IMR-90 (cell line): Measurements from ENCODE around the gene LRRC7. TPM values are rescaled to one million over a fixed set of nuclear protein-coding genes. Genes with fewer than 3 reads are reported as not detected.

ENCODE experiments used
- ATAC-seq: fragments of 200-7000 bp; cut with Tn5 transposase; 2 replicates; pipeline ENCODE4 v1.9.1; 2020; ENCODE audit warnings: low read depth, mild to moderate bottlenecking, moderate library complexity
- BruUV-seq: library from RNA; stranded (reverse); fragments of 400-500 nt; replicated peaks from 2 replicates; lab custom pipeline; 2021; lab: Mats Ljungman, UMichigan
- CTCF ChIA-PET: fragments of 300-600 bp; formaldehyde crosslinking; extraction: SDS; loops from one replicate; lab custom pipeline; 2021; ENCODE audit warnings: antibody characterized with exemption; lab: Yijun Ruan, JAX
- POLR2A ChIA-PET: fragments of 300-600 bp; sonication (Branson Sonifier 250); formaldehyde crosslinking; loops from one replicate; lab custom pipeline; 2022; ENCODE audit warnings: antibody characterized with exemption; ENCODE audit not compliant: unreplicated experiment; lab: Charles Lee
- DNase-seq: peaks from one replicate; pipeline ENCODE4 v3.0.0; 2013
- H2AFZ ChIP-seq: replicated peaks from 2 replicates; pipeline ENCODE3; 2013; ENCODE audit warnings: low read length, mild to moderate bottlenecking; ENCODE audit not compliant: poor library complexity
- H2AK5ac ChIP-seq: 2 replicates; pipeline ENCODE4 v1.6.1; 2013; ENCODE audit warnings: low read depth, low read length, inconsistent platforms
- H2AK9ac ChIP-seq: replicated peaks from 2 replicates; pipeline ENCODE3; 2013; ENCODE audit warnings: mild to moderate bottlenecking, low read depth, low read length, moderate library complexity; ENCODE audit not compliant: poor library complexity
- H2BK120ac ChIP-seq: 2 replicates; pipeline ENCODE4 v1.6.1; 2013; ENCODE audit warnings: low read depth, low read length, inconsistent platforms
- H2BK15ac ChIP-seq: 3 replicates; pipeline ENCODE4 v1.6.1; 2013; ENCODE audit warnings: low read depth, low read length, inconsistent platforms
- H2BK20ac ChIP-seq: 2 replicates; pipeline ENCODE4 v1.6.1; 2013; ENCODE audit warnings: low read depth, mild to moderate bottlenecking, inconsistent platforms, low read length, moderate library complexity
- H2BK5ac ChIP-seq: 2 replicates; pipeline ENCODE4 v1.6.1; 2013; ENCODE audit warnings: mild to moderate bottlenecking, low read depth, low read length, inconsistent platforms; ENCODE audit not compliant: poor library complexity, severe bottlenecking
- H3K14ac ChIP-seq: replicated peaks from 2 replicates; pipeline ENCODE4 v1.6.1; 2013; ENCODE audit warnings: low read depth, low read length, inconsistent platforms
- H3K18ac ChIP-seq: 2 replicates; pipeline ENCODE4 v1.6.1; 2013; ENCODE audit warnings: low read depth, low read length, control low read depth
- H3K23ac ChIP-seq: 2 replicates; pipeline ENCODE4 v1.6.1; 2013; ENCODE audit warnings: low read depth, low read length, inconsistent platforms
- H3K27ac ChIP-seq: 2 replicates; pipeline ENCODE4 v1.5.1; 2013; ENCODE audit warnings: mild to moderate bottlenecking, control low read depth, low read length; ENCODE audit not compliant: insufficient read depth
- H3K27me3 ChIP-seq: 2 replicates; pipeline ENCODE4 v1.6.1; 2013; ENCODE audit warnings: low read length; ENCODE audit not compliant: control insufficient read depth, insufficient read depth
- H3K36me3 ChIP-seq: 2 replicates; pipeline ENCODE4 v1.6.1; 2013; ENCODE audit warnings: low read length, mixed read lengths; ENCODE audit not compliant: control insufficient read depth, insufficient read depth
- H3K4ac ChIP-seq: 2 replicates; pipeline ENCODE4 v1.6.1; 2013; ENCODE audit warnings: low read depth, low read length, inconsistent platforms
- H3K4me1 ChIP-seq: 2 replicates; pipeline ENCODE4 v1.6.1; 2013; ENCODE audit warnings: low read length, mixed read lengths; ENCODE audit not compliant: control insufficient read depth, insufficient read depth
- H3K4me2 ChIP-seq: 2 replicates; pipeline ENCODE4 v1.6.1; 2013; ENCODE audit warnings: low read depth, mild to moderate bottlenecking, control low read depth, low read length, moderate library complexity
- H3K4me3 ChIP-seq: 2 replicates; pipeline ENCODE4 v1.5.1; 2013; ENCODE audit warnings: low read depth, mild to moderate bottlenecking, control low read depth, low read length, moderate library complexity; ENCODE audit not compliant: insufficient read depth
- H3K56ac ChIP-seq: 2 replicates; pipeline ENCODE4 v1.6.1; 2013; ENCODE audit warnings: low read length, inconsistent platforms; ENCODE audit not compliant: insufficient read depth; ENCODE audit errors: extremely low read depth
- H3K79me1 ChIP-seq, 2 experiments: 2 replicates each; pipeline ENCODE4 v1.6.1; 2013; ENCODE audit warnings: low read length in 2 of 2, inconsistent platforms in 1 of 2, low read depth in 1 of 2
- H3K9ac ChIP-seq: 2 replicates; pipeline ENCODE4 v1.6.1; 2013; ENCODE audit warnings: low read depth, low read length, control low read depth
- H3K9me1 ChIP-seq: 2 replicates; pipeline ENCODE4 v1.6.1; 2013; ENCODE audit warnings: low read length, inconsistent platforms; ENCODE audit not compliant: insufficient read depth
- H3K9me3 ChIP-seq: 2 replicates; pipeline ENCODE4 v1.6.1; 2013; ENCODE audit warnings: low read length; ENCODE audit not compliant: control insufficient read depth, insufficient read depth
- H4K20me1 ChIP-seq: 2 replicates; pipeline ENCODE4 v1.6.1; 2013; ENCODE audit warnings: low read length, inconsistent platforms; ENCODE audit not compliant: insufficient read depth
- H4K5ac ChIP-seq: 2 replicates; pipeline ENCODE4 v1.6.1; 2013; ENCODE audit warnings: mild to moderate bottlenecking, low read depth, low read length, control low read depth
- H4K8ac ChIP-seq, 2 experiments: 2 replicates each; pipeline ENCODE4 v1.6.1; 2013; ENCODE audit warnings: low read depth in 2 of 2, low read length in 2 of 2, control low read depth in 1 of 2, inconsistent platforms in 1 of 2
- H4K91ac ChIP-seq: 2 replicates; pipeline ENCODE4 v1.6.1; 2013; ENCODE audit warnings: low read depth, low read length, inconsistent platforms; ENCODE audit not compliant: insufficient read depth
- BHLHE40 ChIP-seq: fragments of 150-350 bp; IDR thresholded peaks from 2 replicates; pipeline ENCODE4 v1.6.1; 2016; ENCODE audit warnings: mild to moderate bottlenecking, low read depth, low read length
- CEBPB ChIP-seq: IDR thresholded peaks from 2 replicates; pipeline ENCODE4 v1.6.1; 2012; ENCODE audit warnings: low read depth, low read length, improper control_type of control experiment
- CHD1 ChIP-seq: IDR thresholded peaks from 2 replicates; pipeline ENCODE4 v1.6.1; 2012; ENCODE audit warnings: low read depth, low read length, improper control_type of control experiment
- FOS ChIP-seq: fragments of 150-350 bp; IDR thresholded peaks from 2 replicates; pipeline ENCODE4 v1.6.1; 2016; ENCODE audit warnings: low read depth, low read length
- MAFK ChIP-seq: IDR thresholded peaks from 2 replicates; pipeline ENCODE4 v1.6.1; 2012; ENCODE audit warnings: low read depth, low read length, improper control_type of control experiment
- MAZ ChIP-seq: IDR thresholded peaks from 2 replicates; pipeline ENCODE4 v1.6.1; 2012; ENCODE audit warnings: low read depth, mild to moderate bottlenecking, low read length, improper control_type of control experiment, moderate library complexity, borderline replicate concordance
- MXI1 ChIP-seq: IDR thresholded peaks from 2 replicates; pipeline ENCODE4 v1.6.1; 2012; ENCODE audit warnings: low read depth, mild to moderate bottlenecking, low read length, moderate library complexity, borderline replicate concordance
- NFE2L2 ChIP-seq: fragments of 150-350 bp; IDR thresholded peaks from 2 replicates; pipeline ENCODE4 v1.6.1; 2016; ENCODE audit warnings: low read depth, mild to moderate bottlenecking, low read length
- POLR2A ChIP-seq: IDR thresholded peaks from 2 replicates; pipeline ENCODE4 v1.6.1; 2012; ENCODE audit warnings: mild to moderate bottlenecking, low read depth, low read length
- RAD21 ChIP-seq: IDR thresholded peaks from 2 replicates; pipeline ENCODE4 v1.6.1; 2012; ENCODE audit warnings: low read length, improper control_type of control experiment
- RCOR1 ChIP-seq: IDR thresholded peaks from 2 replicates; pipeline ENCODE4 v1.6.1; 2012; ENCODE audit warnings: mild to moderate bottlenecking, low read length, improper control_type of control experiment; ENCODE audit not compliant: insufficient replicate concordance
- RFX5 ChIP-seq: IDR thresholded peaks from 2 replicates; pipeline ENCODE4 v1.8.0; 2012; ENCODE audit warnings: low read depth, mild to moderate bottlenecking, low read length, moderate library complexity
- SMC3 ChIP-seq: fragments of 150-350 bp; IDR thresholded peaks from 2 replicates; pipeline ENCODE4 v1.6.1; 2016; ENCODE audit warnings: low read depth, mild to moderate bottlenecking, antibody characterized with exemption, low read length, moderate library complexity
- WGBS, 2 experiments: methylation state at CpG; one replicate each; pipeline versions ENCODE4 v1.1.5 to v1.1.7; 2013; ENCODE audit warnings: missing lambda C conversion rate in 2 of 2; ENCODE audit not compliant: insufficient read length in 1 of 2; ENCODE audit errors: extremely low coverage in 2 of 2; 5-methylcytosine and 5-hydroxymethylcytosine counted together
- dilution Hi-C: fragments of 300-500 bp; cut with HindIII; formaldehyde crosslinking; loops from one replicate; pipeline ENCODE4 v1.14.3; 2018; ENCODE audit warnings: low sequenced_read_pairs; ENCODE audit not compliant: unreplicated experiment
- in situ Hi-C: fragments of 300-500 bp; cut with MboI; formaldehyde crosslinking; loops from 3 replicates; pipeline ENCODE4 v1.14.3; 2019; ENCODE audit warnings: low sequenced_read_pairs, inconsistent platforms, mixed read lengths
- intact Hi-C: fragments of 100-400 bp; cut with micrococcal nuclease; formaldehyde crosslinking; loops from 2 replicates; pipeline ENCODE4 v1.10.0; 2022
- polyA plus RNA-seq, 3 experiments: library from polyadenylated mRNA; depleted of rRNA; stranded (reverse); fragments of >200 nt; gene quantifications; 2 replicates each; pipeline ENCODE4 v1.2.3, GENCODE V29; 2012; ENCODE audit warnings: low replicate concordance in 1 of 3
- total RNA-seq: library from RNA; depleted of rRNA; stranded (reverse); fragments of >200 nt; gene quantifications from 2 replicates; pipeline ENCODE4 v1.2.3, GENCODE V29; 2012
- TF ChIP-seq, protein P1 (sequence below): conservative IDR thresholded peaks from 2 replicates; pipeline ENCODE4 v1.5.1; 2012; ENCODE audit warnings: mild to moderate bottlenecking, low read depth, low read length, improper control_type of control experiment
- TF ChIP-seq, protein P2 (sequence below): fragments of 150-350 bp; IDR thresholded peaks from 2 replicates; pipeline ENCODE4 v1.6.1; 2017; ENCODE audit warnings: mild to moderate bottlenecking, antibody characterized with exemption, low read length, low read depth
- TF ChIP-seq, protein P3 (sequence below): fragments of 150-350 bp; IDR thresholded peaks from 2 replicates; pipeline ENCODE4 v1.6.1; 2016; ENCODE audit warnings: low read depth, mild to moderate bottlenecking, low read length, moderate library complexity, borderline replicate concordance

Gene LRRC7
- total and polyA plus RNA-seq, 2 of the 4 experiments (the other 2 are of a cell fraction): under 0.01 to 0.02 TPM

DNA sequence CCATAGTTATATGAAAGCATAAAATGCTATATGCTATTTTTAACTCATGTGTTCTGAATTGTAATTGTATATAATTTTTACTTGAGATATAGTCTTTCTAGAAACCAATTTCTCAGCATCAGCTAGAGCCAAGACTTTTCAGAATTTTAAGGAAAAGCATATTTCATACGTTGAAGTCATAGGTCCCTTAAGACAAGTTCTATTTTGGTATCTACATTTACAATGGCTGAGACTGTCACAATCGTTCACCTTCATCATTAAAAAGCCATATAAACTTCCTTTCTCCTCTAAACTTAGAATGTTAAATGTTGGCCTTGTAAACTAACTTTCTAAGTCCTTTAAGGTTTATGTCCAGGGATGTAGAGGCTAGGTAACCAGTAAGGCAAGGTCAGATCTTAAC lies 533.5 kb downstream of the LRRC7 start:
- TF ChIP-seq, protein P1, sequence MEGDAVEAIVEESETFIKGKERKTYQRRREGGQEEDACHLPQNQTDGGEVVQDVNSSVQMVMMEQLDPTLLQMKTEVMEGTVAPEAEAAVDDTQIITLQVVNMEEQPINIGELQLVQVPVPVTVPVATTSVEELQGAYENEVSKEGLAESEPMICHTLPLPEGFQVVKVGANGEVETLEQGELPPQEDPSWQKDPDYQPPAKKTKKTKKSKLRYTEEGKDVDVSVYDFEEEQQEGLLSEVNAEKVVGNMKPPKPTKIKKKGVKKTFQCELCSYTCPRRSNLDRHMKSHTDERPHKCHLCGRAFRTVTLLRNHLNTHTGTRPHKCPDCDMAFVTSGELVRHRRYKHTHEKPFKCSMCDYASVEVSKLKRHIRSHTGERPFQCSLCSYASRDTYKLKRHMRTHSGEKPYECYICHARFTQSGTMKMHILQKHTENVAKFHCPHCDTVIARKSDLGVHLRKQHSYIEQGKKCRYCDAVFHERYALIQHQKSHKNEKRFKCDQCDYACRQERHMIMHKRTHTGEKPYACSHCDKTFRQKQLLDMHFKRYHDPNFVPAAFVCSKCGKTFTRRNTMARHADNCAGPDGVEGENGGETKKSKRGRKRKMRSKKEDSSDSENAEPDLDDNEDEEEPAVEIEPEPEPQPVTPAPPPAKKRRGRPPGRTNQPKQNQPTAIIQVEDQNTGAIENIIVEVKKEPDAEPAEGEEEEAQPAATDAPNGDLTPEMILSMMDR: no peak
- TF ChIP-seq RCOR1: no peak
- no peak for TF ChIP-seq MAFK
- no peak for TF ChIP-seq CHD1
- no peak for TF ChIP-seq RAD21
- TF ChIP-seq BHLHE40: no peak
- no peak for TF ChIP-seq RFX5
- no peak for TF ChIP-seq POLR2A
- TF ChIP-seq CEBPB: no peak
- TF ChIP-seq SMC3: no peak
- TF ChIP-seq MAZ: no peak
- TF ChIP-seq MXI1: no peak
- no peak for TF ChIP-seq NFE2L2
- TF ChIP-seq, protein P2, sequence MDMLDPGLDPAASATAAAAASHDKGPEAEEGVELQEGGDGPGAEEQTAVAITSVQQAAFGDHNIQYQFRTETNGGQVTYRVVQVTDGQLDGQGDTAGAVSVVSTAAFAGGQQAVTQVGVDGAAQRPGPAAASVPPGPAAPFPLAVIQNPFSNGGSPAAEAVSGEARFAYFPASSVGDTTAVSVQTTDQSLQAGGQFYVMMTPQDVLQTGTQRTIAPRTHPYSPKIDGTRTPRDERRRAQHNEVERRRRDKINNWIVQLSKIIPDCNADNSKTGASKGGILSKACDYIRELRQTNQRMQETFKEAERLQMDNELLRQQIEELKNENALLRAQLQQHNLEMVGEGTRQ: no peak
- TF ChIP-seq, protein P3, sequence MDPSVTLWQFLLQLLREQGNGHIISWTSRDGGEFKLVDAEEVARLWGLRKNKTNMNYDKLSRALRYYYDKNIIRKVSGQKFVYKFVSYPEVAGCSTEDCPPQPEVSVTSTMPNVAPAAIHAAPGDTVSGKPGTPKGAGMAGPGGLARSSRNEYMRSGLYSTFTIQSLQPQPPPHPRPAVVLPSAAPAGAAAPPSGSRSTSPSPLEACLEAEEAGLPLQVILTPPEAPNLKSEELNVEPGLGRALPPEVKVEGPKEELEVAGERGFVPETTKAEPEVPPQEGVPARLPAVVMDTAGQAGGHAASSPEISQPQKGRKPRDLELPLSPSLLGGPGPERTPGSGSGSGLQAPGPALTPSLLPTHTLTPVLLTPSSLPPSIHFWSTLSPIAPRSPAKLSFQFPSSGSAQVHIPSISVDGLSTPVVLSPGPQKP: no peak
- TF ChIP-seq FOS: no peak
- DNase-seq (no peak), ATAC-seq (no peak)
- ChIA-PET POLR2A (no interaction called here), CTCF (interaction anchor here (0.6 to 0.7 kb wide), 2 partner anchors 12 to 43 kb away, joined by 3 read pairs; no protein-coding TSS in a partner anchor)
- Histone ChIP-seq H3K36me3 (no peaks in the 10 kb centered on the region), H3K18ac (no peak overlapping the region), H3K4me2 (no peak overlapping the region), H3K27me3 (no peaks in the 10 kb centered on the region), H3K27ac (no peak overlapping the region), H3K14ac (no peak overlapping the region), H3K56ac (no peak overlapping the region), H2AK5ac (no peak overlapping the region), H2BK5ac (no peak overlapping the region), H2AK9ac (no peak overlapping the region), H3K4ac (no peak overlapping the region), H2BK120ac (no peak overlapping the region), H4K20me1 (no peaks in the 10 kb centered on the region), H3K4me3 (no peak overlapping the region), H3K4me1 (no peaks in the 10 kb centered on the region), H2AFZ (no peak overlapping the region), H3K9me3 (no peaks in the 10 kb centered on the region), H3K23ac (no peak overlapping the region), H3K9ac (no peak overlapping the region), H3K79me1 (no peaks in the 10 kb centered on the region), H4K8ac (no peak overlapping the region), H4K5ac (no peak overlapping the region), H2BK15ac (no peak overlapping the region), H4K91ac (no peak overlapping the region), H3K9me1 (no peaks in the 10 kb centered on the region), H2BK20ac (no peak overlapping the region)
- in situ Hi-C loops (no loop called here), dilution Hi-C loops (no loop called here), intact Hi-C loops (no loop called here)
- no TSS peak for BruUV-seq
- WGBS, 2 experiments: 60% methylated on average over 1 of the region's 2 CpGs; no CpG with 5 or more reads in 1 of the 2 experiments
